Calu3 (cell line): ENCODE data around the gene SIAH3. TPM values are rescaled to one million over a fixed set of nuclear protein-coding genes. Genes with fewer than 3 reads are reported as not detected.

Experiments
- BruUV-seq: library from RNA; stranded (reverse); fragments of 400-500 nt; replicated peaks from 2 replicates; lab custom pipeline; 2021; lab: Mats Ljungman, UMichigan
- CTCF ChIA-PET: fragments of 300-600 bp; sonication (Branson Sonifier 250); formaldehyde crosslinking; loops from one replicate; lab custom pipeline; 2022; ENCODE audit warnings: antibody characterized with exemption; lab: Charles Lee
- DNase-seq: peaks from one replicate; pipeline ENCODE4 v3.0.0; 2022
- H3K27ac Mint-ChIP-seq: one replicate; pipeline ENCODE4 v1.8.0; 2022; ENCODE audit warnings: mixed read lengths; ENCODE audit not compliant: unreplicated experiment
- H3K27me3 Mint-ChIP-seq: one replicate; pipeline ENCODE4 v1.8.0; 2022; ENCODE audit warnings: mixed read lengths; ENCODE audit not compliant: unreplicated experiment
- H3K36me3 Mint-ChIP-seq: one replicate; pipeline ENCODE4 v1.8.0; 2022; ENCODE audit warnings: mild to moderate bottlenecking, moderate library complexity, mixed read lengths; ENCODE audit not compliant: insufficient read depth, unreplicated experiment
- H3K4me1 Mint-ChIP-seq: one replicate; pipeline ENCODE4 v1.8.0; 2022; ENCODE audit warnings: mild to moderate bottlenecking, low read depth, mixed read lengths; ENCODE audit not compliant: unreplicated experiment
- H3K4me3 Mint-ChIP-seq: one replicate; pipeline ENCODE4 v1.8.0; 2022; ENCODE audit warnings: mild to moderate bottlenecking, low read depth, moderate library complexity, mixed read lengths; ENCODE audit not compliant: unreplicated experiment
- H3K9me3 Mint-ChIP-seq: one replicate; pipeline ENCODE4 v1.8.0; 2022; ENCODE audit warnings: low read depth, mixed read lengths; ENCODE audit not compliant: unreplicated experiment
- intact Hi-C: fragments of 100-400 bp; cut with micrococcal nuclease; formaldehyde crosslinking; loops from one replicate; pipeline ENCODE4 v1.10.0; 2022; ENCODE audit not compliant: unreplicated experiment
- total RNA-seq: library from RNA; stranded (reverse); gene quantifications from 2 replicates; pipeline ENCODE4 v1.2.3, GENCODE V29; 2022
- TF ChIP-seq, protein P1 (sequence below): fragments of 200-600 bp; IDR thresholded peaks from one replicate; pipeline ENCODE4 v1.8.0; 2022; ENCODE audit warnings: antibody characterized with exemption; ENCODE audit not compliant: unreplicated experiment

SIAH3 gene
- total RNA-seq, 1 experiment from 2014 or later: not detected

DNA sequence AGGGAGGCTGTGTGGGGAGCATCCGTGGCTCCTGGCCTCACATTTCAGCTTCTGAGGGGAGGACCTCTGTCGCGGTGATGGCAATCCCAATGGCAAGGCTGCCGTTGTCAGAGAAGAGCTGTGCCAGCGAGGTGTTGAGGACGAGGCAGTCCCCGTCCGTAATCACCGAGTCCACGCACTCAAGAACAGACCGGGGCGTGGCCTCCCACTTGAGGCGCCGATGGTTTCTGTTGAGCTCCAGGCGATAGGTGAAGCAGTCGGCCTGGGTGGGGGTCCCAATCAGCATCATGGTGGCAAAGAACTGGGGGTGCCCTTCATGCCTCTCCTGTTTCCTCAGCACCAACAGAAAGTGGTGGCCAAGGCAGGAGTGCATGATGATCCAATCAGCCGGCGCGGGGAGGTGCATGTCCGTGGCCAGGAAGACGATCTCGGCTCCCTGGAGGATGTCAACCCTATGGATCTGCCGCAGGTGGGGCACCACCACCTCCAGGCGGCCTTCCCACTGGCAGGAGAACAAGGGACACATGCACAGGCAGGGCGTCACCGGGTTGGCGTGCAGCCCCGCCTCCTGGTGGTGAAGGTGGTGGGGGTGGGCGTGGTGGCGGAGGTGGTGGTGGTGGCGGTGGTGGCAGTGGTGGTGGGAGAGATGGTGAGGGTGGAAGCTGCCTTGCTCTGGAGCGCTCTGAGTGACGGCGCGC is 68.1 kb downstream of the SIAH3 start:
- DNase-seq: no peak
- H3K4me1 Mint-ChIP-seq: no peaks in the 10 kb centered on the region
- no peak overlapping the region for H3K27ac Mint-ChIP-seq
- H3K9me3 Mint-ChIP-seq: no peaks in the 10 kb centered on the region
- CTCF ChIA-PET: no interaction called here
- no TSS peak for BruUV-seq
- no peaks in the 10 kb centered on the region for H3K36me3 Mint-ChIP-seq
- intact Hi-C loops: no loop called here
- peaks cover 64% of the 10 kb centered on the region for H3K27me3 Mint-ChIP-seq
- no peak overlapping the region for H3K4me3 Mint-ChIP-seq
- TF ChIP-seq, protein P1, sequence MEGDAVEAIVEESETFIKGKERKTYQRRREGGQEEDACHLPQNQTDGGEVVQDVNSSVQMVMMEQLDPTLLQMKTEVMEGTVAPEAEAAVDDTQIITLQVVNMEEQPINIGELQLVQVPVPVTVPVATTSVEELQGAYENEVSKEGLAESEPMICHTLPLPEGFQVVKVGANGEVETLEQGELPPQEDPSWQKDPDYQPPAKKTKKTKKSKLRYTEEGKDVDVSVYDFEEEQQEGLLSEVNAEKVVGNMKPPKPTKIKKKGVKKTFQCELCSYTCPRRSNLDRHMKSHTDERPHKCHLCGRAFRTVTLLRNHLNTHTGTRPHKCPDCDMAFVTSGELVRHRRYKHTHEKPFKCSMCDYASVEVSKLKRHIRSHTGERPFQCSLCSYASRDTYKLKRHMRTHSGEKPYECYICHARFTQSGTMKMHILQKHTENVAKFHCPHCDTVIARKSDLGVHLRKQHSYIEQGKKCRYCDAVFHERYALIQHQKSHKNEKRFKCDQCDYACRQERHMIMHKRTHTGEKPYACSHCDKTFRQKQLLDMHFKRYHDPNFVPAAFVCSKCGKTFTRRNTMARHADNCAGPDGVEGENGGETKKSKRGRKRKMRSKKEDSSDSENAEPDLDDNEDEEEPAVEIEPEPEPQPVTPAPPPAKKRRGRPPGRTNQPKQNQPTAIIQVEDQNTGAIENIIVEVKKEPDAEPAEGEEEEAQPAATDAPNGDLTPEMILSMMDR: no peak

DNA sequence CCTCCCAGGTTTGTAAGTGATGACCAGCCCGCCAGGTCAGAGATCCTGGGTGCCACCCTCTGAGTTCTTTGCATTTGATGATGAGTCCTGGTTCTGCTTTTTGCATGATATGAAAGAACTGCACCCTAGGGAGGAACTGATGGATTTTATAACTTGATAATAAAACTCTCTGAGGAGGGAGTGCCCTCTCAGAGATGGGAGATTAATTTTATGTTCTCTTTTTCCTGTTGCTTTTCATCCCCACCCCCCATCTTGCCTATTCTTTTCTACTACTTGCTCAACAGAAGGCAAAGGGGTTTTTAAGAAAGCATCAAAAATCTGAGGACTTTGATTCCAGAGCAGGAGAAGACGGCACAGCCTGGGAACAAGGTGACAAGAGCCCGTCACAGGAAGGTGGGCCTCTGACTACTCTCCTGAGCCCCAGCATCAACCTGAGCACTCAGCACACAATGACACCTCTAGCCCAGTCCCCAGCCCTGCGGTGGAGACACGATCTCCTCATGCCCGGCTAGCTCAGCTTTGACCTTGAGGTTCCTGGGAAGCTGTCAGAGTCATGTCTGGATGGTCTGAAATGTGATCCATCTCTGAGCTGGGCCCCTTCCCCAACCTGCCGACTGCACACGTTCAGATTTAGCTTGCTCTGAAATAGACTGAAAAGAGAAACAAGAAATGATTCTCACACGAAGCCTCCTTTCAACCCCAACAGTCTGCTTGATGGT is 69.1 kb downstream of the SIAH3 start:
- H3K9me3 Mint-ChIP-seq: no peaks in the 10 kb centered on the region
- peaks cover 64% of the 10 kb centered on the region for H3K27me3 Mint-ChIP-seq
- no peak overlapping the region for H3K27ac Mint-ChIP-seq

GRCh38 chr13:45781553-45782326 is 69.8 kb downstream of the SIAH3 start:
- CTCF ChIA-PET: no interaction called here
- Mint-ChIP-seq H3K4me1 (no peaks in the 10 kb centered on the region), H3K9me3 (no peaks in the 10 kb centered on the region), H3K27ac (no peak overlapping the region), H3K4me3 (no peak overlapping the region), H3K27me3 (peaks cover 57% of the 10 kb centered on the region), H3K36me3 (no peaks in the 10 kb centered on the region)
- DNase-seq: peak; percentile 5
- no TSS peak for BruUV-seq
- intact Hi-C loops: no loop called here
- TF ChIP-seq, protein P1: no peak

More for the DNA sequence above, 69.1 kb downstream of the SIAH3 start:
- Mint-ChIP-seq H3K36me3 (no peaks in the 10 kb centered on the region), H3K4me1 (no peaks in the 10 kb centered on the region), H3K4me3 (no peak overlapping the region)
- DNase-seq: no peak
- BruUV-seq: no TSS peak
- intact Hi-C loops: no loop called here
- CTCF ChIA-PET: no interaction called here
- TF ChIP-seq, protein P1: no peak

GRCh38 chr13:45779901-45780300 is 71.7 kb downstream of the SIAH3 start:
- Mint-ChIP-seq H3K27ac (no peak overlapping the region), H3K27me3 (peaks cover 56% of the 10 kb centered on the region), H3K4me1 (no peaks in the 10 kb centered on the region), H3K36me3 (no peaks in the 10 kb centered on the region), H3K4me3 (no peak overlapping the region), H3K9me3 (no peaks in the 10 kb centered on the region)
- no TSS peak for BruUV-seq
- TF ChIP-seq, protein P1: no peak
- no peak for DNase-seq
- CTCF ChIA-PET: no interaction called here
- intact Hi-C loops: no loop called here
